OCI-LY7 (cell line): ENCODE results near the gene CST2.

Experiments used
- CTCF ChIP-seq: fragments of 200-600 bp; sonication (generic); conservative IDR thresholded peaks from 2 replicates; pipeline ENCODE4 v1.5.1; 2014; ENCODE audit warnings: mild to moderate bottlenecking, antibody characterized with exemption, low read length, moderate library complexity, mixed read lengths
- EZH2phosphoT487 ChIP-seq: fragments of 200-600 bp; sonication (generic); IDR thresholded peaks from 2 replicates; pipeline ENCODE4 v1.6.1; 2018; ENCODE audit warnings: low read depth, borderline replicate concordance, mild to moderate bottlenecking, mixed run types, antibody characterized with exemption, low read length, moderate library complexity, mixed read lengths

GRCh38 chr20:23867152-23867776 is 40.7 kb upstream of the CST2 start:
- TF ChIP-seq CTCF (no peak), EZH2phosphoT487 (no peak)
